ENCODE measurements around the gene FGF19.

Gene FGF19

DNA sequence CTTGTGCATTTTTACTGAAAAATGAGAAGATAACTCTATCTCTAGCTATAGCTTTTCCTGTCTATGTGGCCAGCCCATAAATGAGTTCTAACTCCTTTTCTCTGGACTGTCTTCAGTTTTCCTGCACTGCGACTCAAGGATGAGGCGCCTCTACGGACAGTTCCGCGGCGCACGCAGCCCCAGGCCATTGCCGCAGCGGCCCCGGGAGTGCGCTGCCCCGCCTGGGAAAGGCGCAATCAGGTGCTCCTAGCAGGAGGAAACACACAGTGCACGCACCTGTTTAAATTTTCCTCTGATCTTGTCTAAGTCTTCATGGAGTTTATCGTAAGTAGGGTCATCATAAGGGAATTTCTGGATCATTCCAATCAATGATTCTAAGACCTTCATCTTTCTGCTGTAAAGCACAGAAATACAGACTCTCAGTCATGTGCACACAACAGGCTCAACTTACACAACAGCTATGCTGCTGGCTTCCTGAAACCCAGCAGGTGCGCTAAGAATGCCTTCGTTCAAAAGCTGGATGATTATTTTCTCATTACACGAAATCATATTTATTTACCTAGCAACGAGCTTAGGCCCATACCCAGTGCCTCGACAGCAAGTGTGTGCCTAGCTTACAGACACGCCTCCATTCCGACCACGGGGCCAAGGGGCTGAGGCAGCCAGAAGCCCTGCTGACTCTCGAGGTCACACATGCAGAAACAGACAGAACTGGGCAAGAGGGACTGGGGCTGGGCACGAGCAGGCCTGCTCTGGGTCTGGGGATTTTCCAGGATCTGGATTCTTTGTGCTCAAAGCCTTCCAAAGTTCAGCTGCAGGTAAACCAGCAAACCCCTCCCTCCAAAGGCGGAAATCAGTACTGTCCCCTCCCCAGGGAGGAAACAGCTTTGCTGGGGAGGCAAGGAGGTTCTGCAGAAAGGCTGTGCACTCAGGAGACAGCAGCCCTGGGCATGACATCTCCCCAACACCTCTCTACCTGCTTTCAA is 35.9 kb downstream of the FGF19 start:
- DNase-seq = no peak

DNA sequence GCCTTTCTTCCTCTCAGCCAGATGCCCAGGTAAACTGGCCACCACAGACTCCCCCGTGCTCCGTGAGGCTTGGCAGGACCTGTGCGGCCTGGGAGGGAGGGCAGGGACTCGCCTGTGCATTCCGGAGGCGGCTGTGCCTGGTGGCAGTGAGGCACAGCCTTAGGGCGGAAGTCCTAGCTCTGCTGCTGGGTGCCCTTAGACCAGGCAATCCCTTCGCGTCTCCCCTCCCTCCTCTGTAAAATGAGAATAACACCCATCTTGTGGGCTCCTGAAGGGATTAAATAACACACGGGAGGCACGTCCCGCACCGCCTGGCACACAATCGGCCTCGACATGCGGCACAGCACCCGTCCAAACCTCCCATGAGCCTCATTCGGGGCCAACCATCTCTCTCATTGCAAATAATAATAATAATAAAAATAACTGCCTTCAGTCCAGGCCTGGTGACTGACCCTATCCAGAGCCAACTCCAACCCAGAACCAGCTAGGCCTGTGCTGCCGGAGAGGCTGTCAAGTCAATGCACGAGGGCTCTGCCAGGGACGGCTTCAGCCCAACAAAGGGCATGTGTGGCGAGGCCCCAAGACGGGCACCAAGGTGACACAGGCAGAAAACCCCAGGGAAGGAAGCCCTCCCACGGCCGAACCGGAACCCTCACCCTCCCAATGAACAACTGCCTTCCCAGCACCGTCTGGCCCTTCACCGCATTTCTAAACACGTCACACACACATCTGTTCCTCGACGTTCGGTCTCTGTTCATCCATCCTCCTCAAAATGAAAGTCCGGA is 36.9 kb downstream of the FGF19 start:
- DNase-seq = no peak

DNA sequence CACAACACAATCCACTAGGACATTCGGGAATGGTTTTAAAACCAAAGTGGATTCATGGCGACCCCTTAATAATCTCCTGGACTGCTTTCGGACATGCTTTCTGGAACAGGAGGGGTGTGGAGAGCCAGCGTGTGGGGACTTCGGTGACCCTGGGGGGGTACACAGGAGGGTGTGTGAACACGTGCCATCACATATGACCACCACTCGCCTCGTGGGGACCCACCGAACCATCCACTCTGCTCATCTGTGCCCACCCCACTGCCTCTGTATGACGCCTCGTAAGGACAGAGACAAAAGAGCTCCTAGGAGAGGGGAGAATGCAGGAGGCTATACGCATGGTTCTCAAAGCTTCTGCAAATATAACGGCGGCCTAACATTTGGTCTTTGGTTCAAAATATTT is 37.6 kb downstream of the FGF19 start:
- DNase-seq = no peak

DNA sequence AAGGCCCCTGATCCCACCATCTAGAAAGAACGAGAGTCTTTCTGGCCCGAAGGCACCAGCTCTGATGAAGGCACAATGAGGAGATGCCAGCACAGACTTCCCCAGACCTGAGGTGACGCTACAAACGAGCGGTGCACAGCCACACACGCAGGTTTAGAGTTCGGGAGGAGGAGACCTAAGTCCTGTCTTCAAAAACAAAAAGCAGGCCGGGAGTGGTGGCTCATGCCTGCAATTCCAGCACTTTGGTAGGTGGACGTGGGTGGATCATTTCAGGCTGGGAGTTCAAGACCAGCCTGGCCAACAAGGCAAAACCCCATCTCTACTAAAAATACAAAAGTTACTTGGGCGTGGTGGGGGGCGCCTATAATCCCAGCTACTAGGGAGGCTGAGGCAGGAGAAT is 38.2 kb downstream of the FGF19 start:
- DNase-seq = no peak

GRCh38 chr11:69664901-69665300 is 38.9 kb downstream of the FGF19 start:
- no peak for DNase-seq

DNA sequence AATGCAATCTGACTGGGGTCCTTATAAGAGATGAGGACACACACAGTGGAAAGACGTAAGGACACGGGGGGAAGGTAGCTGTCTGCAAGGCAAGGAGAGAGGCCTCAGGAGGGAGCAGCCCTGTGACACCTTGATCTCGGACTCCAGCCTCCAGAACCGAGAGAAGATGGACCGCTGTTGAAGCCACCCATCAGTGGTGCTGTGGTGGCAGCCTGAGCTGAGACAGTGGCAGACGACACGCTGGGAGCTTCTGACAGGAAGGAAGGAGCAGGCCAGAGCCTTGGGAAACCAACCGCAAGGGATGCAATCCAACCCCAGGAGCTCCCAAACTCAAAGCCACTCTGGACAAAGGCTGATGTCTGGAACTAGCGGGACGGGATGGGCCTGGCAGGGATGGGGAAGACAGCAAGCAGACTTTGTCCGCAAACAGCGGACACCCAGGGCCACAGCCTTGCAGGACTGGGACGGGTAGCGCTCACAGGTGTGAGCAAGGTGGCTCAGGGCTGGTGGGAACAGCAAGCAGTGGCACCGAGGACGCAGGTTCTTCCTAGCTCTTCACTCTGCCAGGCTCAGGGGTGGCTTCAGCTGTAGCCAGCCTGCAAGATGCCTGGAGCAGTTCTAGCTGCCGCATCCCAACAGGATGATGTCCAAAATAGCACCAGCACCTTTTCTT is 39.6 kb downstream of the FGF19 start:
- no peak for DNase-seq

GRCh38 chr11:69663326-69663725 is 40.5 kb downstream of the FGF19 start:
- no peak for DNase-seq

GRCh38 chr11:69662806-69663205 is 41.0 kb downstream of the FGF19 start:
- DNase-seq = no peak

DNA sequence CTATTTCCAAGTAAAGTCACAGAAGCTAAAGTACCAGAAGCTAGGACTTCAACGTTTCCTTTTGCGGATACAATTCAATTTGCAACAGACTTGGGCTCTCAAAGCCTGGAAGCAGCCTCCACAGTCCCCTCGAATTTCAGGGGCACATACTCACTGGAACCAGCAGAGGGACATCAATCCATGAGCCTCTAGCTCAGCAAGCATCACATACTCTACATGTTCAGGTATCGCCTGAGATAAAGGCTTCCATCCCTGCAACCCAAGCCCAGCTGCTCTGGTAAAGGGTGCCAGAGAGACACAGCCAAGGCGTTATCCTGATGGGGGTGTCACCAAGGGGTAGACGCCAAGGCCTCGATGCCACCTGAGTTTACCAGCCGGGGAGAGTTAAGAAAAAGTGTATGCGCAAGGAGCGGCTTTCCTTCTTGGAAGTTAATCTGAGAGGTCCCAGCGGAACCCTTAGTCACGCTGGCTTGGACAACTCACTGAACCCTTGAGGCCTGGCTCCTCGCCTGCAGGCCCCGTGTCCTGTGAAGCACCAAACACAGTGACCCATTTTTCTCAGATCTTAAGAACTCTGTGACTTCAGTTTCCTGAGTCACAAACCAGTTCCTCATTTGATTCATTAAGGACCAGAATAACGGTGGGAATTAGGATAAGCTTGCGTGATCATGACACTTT is 41.7 kb downstream of the FGF19 start:
- DNase-seq = no peak

DNA sequence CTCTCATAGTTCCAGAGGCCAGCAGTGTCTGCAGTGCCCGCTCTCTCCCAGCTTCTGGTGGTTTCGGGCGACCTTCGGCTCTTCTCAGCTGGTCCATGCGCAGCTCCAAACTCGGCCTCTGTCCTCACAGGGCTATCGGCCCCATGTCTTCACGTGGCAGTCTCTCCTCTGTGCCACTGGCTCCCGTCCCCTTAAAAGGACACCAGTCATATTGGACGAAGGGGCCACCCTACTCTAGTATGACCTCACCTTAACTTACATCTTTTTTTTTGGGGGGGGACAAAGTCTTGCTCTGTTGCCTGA is 42.5 kb downstream of the FGF19 start:
- no peak for DNase-seq

GRCh38 chr11:69660001-69660500 is 43.8 kb downstream of the FGF19 start:
- DNase-seq = no peak

DNA sequence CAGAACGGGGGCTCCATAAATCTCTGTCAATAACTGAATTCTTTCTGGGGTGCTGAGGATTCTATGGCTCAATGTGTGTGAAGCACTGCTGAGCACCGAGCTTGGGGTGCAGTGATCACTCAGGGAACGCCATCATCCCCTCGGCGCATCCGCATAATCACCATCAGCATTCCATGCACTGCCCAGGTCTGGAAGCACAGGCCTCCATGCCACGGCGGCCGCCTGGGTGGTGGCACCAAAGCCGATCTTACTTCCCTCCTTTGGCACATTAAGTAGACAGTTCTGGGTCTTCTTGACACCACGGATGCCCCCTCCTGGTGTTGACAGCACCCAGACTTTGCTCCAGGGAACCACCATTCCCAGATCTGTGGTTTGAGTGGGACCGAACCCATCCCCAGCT is 44.2 kb downstream of the FGF19 start:
- DNase-seq = no peak

- DNase-seq = no peak
Observed at GRCh38 chr11:69658626-69659450, 45.0 kb downstream of the FGF19 start.

DNA sequence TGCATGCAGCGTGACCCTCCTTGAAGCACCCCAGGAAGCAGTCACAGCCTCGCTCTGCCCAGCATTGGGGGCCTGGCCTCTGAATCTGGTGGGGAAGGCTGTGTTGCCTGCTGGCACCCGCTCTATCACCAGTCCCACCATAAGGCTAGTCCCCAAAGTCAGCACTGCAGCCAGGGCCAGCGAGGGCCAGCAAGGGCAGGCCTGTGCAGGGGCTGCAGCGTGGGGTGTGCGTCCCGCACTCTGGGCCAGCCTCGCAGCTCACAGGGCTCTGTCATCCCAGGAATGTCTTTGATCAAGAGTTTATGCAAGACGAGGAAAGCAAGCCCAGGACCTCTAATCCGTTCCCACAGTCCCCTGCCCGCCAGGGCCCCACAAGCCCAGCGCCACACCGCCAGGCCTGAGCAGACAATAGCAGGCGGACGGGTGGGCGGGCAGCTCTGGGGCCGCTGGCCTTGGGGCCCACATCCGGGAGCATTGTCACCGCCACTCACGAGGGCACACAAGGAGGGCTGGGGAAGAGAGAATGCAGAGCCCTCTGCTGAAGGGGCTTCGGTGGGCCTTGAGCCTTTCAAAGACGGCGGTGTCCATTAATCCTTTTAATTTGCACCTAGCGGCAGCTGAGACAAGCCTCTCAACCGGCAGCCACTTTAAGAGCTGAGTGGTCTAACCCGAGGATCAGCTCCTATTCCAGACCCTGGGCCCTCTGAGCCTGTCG is 45.8 kb downstream of the FGF19 start:
- no peak for DNase-seq

- no peak for DNase-seq
Observed at GRCh38 chr11:69657456-69657910, 46.3 kb downstream of the FGF19 start.

DNA sequence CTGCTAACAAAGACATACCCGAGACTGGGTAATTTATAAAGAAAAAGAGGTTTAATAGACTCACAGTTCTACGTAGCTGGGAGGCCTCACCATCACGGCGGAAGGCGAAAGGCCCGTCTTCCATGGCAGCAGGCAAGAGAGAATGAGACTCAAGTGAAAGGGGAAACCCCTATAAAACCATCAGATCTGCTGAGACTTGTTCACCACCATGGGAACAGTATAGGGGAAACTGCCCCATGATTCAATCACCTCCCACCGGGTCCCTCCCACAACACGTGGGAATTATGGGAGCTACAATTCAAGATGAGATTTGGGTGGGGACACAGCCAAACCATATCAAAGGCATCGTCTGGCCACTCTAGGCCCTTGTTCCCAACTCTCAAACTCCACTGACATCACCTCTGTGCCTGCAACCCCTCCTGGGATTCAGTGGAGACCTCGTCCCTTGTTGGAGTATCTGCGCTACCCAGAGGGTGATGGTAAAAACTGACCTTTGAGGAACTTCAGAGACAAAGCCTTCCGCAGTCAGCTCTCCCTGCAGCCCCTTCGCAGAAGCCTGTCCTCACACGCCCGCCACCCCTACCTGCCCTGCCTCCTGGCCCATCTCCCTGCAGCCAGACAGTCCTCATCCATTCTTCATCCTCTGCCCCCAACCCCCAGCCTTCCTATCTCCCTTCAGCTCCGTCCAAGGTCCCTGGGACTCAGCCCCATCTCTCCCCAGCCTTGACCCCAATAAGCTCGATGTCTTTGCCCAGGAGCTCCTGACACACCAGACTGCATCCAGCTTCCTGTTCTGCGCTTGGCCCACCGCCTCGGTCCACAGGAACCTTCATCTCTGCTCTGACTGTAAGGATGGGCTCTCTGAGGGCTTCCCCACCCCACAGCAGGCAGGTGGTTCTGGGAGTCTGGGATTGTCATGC is 47.0 kb downstream of the FGF19 start:
- DNase-seq = no peak

- no peak for DNase-seq
Observed at GRCh38 chr11:69655479-69656428, 48.1 kb downstream of the FGF19 start.

GRCh38 chr11:69654660-69655478 is 49.0 kb downstream of the FGF19 start:
- no peak for DNase-seq
